ENCODE results near the gene ZNF385C. TPM values are rescaled to one million over a fixed set of nuclear protein-coding genes. Genes with fewer than 3 reads are reported as not detected.
A peak's percentile ranks its signal among the peaks of the same experiment; 100 is the strongest.

ZNF385C gene
- total RNA-seq, 4 donors from 2014 or later = 0.26 to 0.78 TPM; not detected in 2

- no peak for ATAC-seq
- in situ Hi-C loops (cut with MboI; ENCODE audit: low sequenced_read_pairs in 4 of 4) = loop anchor here in 1 of 4 donors (10.0 kb wide), 1 partner anchor 84 kb away; the partner anchor contains the start of gene NKIRAS2
- TF ChIP-seq POLR2A (IDR thresholded peaks at IDR 0.05) = no peak
- no peak for TF ChIP-seq CTCF (IDR thresholded peaks at IDR 0.05 in 4 of 5, conservative IDR thresholded peaks at IDR 0.05 in 1 of 5)
Measured at GRCh38 chr17:42109086-42109485, 10.8 kb upstream of the ZNF385C start.

GRCh38 chr17:42107597-42108576, 9.6 kb upstream of the ZNF385C start:
- no peak overlapping the region for H3K27ac ChIP-seq
- peak; percentile 31 to 40 for ATAC-seq
- peak; percentile 52 to 58 for DNase-seq
- H3K9me3 ChIP-seq = no peaks in the 10 kb centered on the region
- H3K36me3 ChIP-seq = no peaks in the 10 kb centered on the region
- peaks cover 13 to 16% of the 10 kb centered on the region in 2 donors for H3K4me1 ChIP-seq
- H3K27me3 ChIP-seq = no peaks in the 10 kb centered on the region
- in situ Hi-C loops (cut with MboI; ENCODE audit: low sequenced_read_pairs in 4 of 4) = loop anchor here in 1 of 4 donors (10.0 kb wide), 1 partner anchor 83 kb away; the partner anchor contains the start of gene NKIRAS2
- peak overlapping the region in 3 of 4 donors; percentile 15 to 43 (median 25) for H3K4me3 ChIP-seq
- TF ChIP-seq POLR2A (IDR thresholded peaks at IDR 0.05) (no peak), CTCF (IDR thresholded peaks at IDR 0.05 in 4 of 5, conservative IDR thresholded peaks at IDR 0.05 in 1 of 5) (no peak)
- intact Hi-C loops (cut with DNase I; ENCODE audit: low total_unique reads) = no loop called here

More at GRCh38 chr17:42109086-42109485, 10.8 kb upstream of the ZNF385C start:
- H3K9me3 ChIP-seq = no peaks in the 10 kb centered on the region
- H3K36me3 ChIP-seq = no peaks in the 10 kb centered on the region
- no peak for DNase-seq
- H3K27me3 ChIP-seq = no peaks in the 10 kb centered on the region
- H3K4me3 ChIP-seq = no peak overlapping the region
- H3K4me1 ChIP-seq = peaks cover 16 to 20% of the 10 kb centered on the region in 2 donors
- intact Hi-C loops (cut with DNase I; ENCODE audit: low total_unique reads) = no loop called here
- no peak overlapping the region for H3K27ac ChIP-seq

GRCh38 chr17:42107124-42107523, 8.9 kb upstream of the ZNF385C start:
- ATAC-seq (no peak), DNase-seq (no peak)
- in situ Hi-C loops (cut with MboI; ENCODE audit: low sequenced_read_pairs in 4 of 4) (loop anchor here in 1 of 4 donors (10.0 kb wide), 1 partner anchor 82 kb away; the partner anchor contains the start of gene NKIRAS2), intact Hi-C loops (cut with DNase I; ENCODE audit: low total_unique reads) (no loop called here)
- TF ChIP-seq POLR2A (IDR thresholded peaks at IDR 0.05) (no peak), CTCF (IDR thresholded peaks at IDR 0.05 in 4 of 5, conservative IDR thresholded peaks at IDR 0.05 in 1 of 5) (no peak)
- Histone ChIP-seq H3K4me3 (peak overlapping the region in 3 of 4 donors; percentile 15 to 43 (median 25)), H3K27me3 (no peaks in the 10 kb centered on the region), H3K9me3 (no peaks in the 10 kb centered on the region), H3K36me3 (no peaks in the 10 kb centered on the region), H3K27ac (no peak overlapping the region), H3K4me1 (peaks cover 16 to 17% of the 10 kb centered on the region in 2 donors)

- Histone ChIP-seq H3K4me3 (no peak overlapping the region), H3K36me3 (no peaks in the 10 kb centered on the region), H3K27ac (no peak overlapping the region), H3K9me3 (no peaks in the 10 kb centered on the region), H3K4me1 (peaks cover 13 to 20% of the 10 kb centered on the region in 2 donors), H3K27me3 (no peaks in the 10 kb centered on the region)
- in situ Hi-C loops (cut with MboI; ENCODE audit: low sequenced_read_pairs in 4 of 4) = loop anchor here in 1 of 4 donors (10.0 kb wide), 1 partner anchor 81 kb away; the partner anchor contains the start of gene NKIRAS2
- TF ChIP-seq CTCF (IDR thresholded peaks at IDR 0.05 in 4 of 5, conservative IDR thresholded peaks at IDR 0.05 in 1 of 5) = no peak
- TF ChIP-seq POLR2A (IDR thresholded peaks at IDR 0.05) = no peak
- intact Hi-C loops (cut with DNase I; ENCODE audit: low total_unique reads) = no loop called here
- ATAC-seq (no peak), DNase-seq (no peak)
Measured at GRCh38 chr17:42106009-42106408, 7.7 kb upstream of the ZNF385C start.

All from gastrocnemius medialis (tissue), 4 donors.